Measurements from ENCODE around the gene SGK1. TPM values are rescaled to one million over a fixed set of nuclear protein-coding genes. Genes with fewer than 3 reads are reported as not detected.
"Not testable (repeated sequence)": the region's sequence is repeated elsewhere in the genome, so short reads cannot be mapped to it uniquely, and the experiment has no call there.

SGK1 gene
- total and polyA plus RNA-seq, 2 donors (not counting 1 experiment from before 2014, with no cell fraction given) = 37.3 to 57.8 TPM

GRCh38 chr6:134205366-134205765 lies 112.5 kb downstream of the SGK1 start:
- no peak overlapping the region for H3K9ac ChIP-seq (ENCODE audit: low read length)
- POLR2A ChIA-PET = interaction anchor here (0.6 kb wide), 2 partner anchors 128 to 431 kb away, joined by 3 to 10 read pairs; no protein-coding TSS in a partner anchor
- H3K4me1 Mint-ChIP-seq = peaks cover 7% of the 10 kb centered on the region
- H3K27me3 ChIP-seq (replicated peaks in 1 of 4; ENCODE audit: control extremely low read depth in 1 of 4, control insufficient read depth in 3 of 4, insufficient read depth in 4 of 4, low read length in 3 of 4) = no peaks in the 10 kb centered on the region
- H3K27ac ChIP-seq (ENCODE audit: low read length in 2 of 2) = no peak overlapping the region
- intact Hi-C loops (cut with micrococcal nuclease) = no loop called here
- no peaks in the 10 kb centered on the region for H3K36me3 ChIP-seq (replicated peaks in 1 of 2; ENCODE audit: control extremely low read depth in 1 of 2, control insufficient read depth in 1 of 2, extremely low read depth in 1 of 2, insufficient read depth in 2 of 2, low read length in 1 of 2)
- H3K27me3 Mint-ChIP-seq = no peaks in the 10 kb centered on the region
- no peak overlapping the region for H3K27ac Mint-ChIP-seq
- H3K9me3 Mint-ChIP-seq (ENCODE audit: insufficient read depth) = no peaks in the 10 kb centered on the region
- H3K79me2 ChIP-seq (ENCODE audit: control insufficient read depth, insufficient read depth, low read length) = no peaks in the 10 kb centered on the region
- TF ChIP-seq, protein P1, sequence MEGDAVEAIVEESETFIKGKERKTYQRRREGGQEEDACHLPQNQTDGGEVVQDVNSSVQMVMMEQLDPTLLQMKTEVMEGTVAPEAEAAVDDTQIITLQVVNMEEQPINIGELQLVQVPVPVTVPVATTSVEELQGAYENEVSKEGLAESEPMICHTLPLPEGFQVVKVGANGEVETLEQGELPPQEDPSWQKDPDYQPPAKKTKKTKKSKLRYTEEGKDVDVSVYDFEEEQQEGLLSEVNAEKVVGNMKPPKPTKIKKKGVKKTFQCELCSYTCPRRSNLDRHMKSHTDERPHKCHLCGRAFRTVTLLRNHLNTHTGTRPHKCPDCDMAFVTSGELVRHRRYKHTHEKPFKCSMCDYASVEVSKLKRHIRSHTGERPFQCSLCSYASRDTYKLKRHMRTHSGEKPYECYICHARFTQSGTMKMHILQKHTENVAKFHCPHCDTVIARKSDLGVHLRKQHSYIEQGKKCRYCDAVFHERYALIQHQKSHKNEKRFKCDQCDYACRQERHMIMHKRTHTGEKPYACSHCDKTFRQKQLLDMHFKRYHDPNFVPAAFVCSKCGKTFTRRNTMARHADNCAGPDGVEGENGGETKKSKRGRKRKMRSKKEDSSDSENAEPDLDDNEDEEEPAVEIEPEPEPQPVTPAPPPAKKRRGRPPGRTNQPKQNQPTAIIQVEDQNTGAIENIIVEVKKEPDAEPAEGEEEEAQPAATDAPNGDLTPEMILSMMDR (IDR thresholded peaks at IDR 0.05) = no peak
- TF ChIP-seq EZH2 (IDR thresholded peaks at IDR 0.05; ENCODE audit: borderline replicate concordance, insufficient read depth, low read depth, low read length, poor library complexity, severe bottlenecking) = no peak
- H3K4me2 ChIP-seq (replicated peaks; ENCODE audit: low read depth, low read length, poor library complexity, severe bottlenecking) = no peak overlapping the region
- CTCF ChIA-PET = no interaction called here
- peaks cover 0 to 3% of the 10 kb centered on the region in 2 donors for H3K4me1 ChIP-seq (ENCODE audit: control insufficient read depth in 2 of 2, insufficient read depth in 2 of 2, low read length in 2 of 2)
- WGBS (ENCODE audit: insufficient coverage) = 80% methylated on average over 1 of the region's 4 CpGs
- no peaks in the 10 kb centered on the region for H4K20me1 ChIP-seq (ENCODE audit: control insufficient read depth, insufficient read depth, low read length, poor library complexity, severe bottlenecking)
- H3K9me3 ChIP-seq (ENCODE audit: control extremely low read depth in 1 of 3, control insufficient read depth in 2 of 3, insufficient read depth in 1 of 3, low read length in 2 of 3) = peaks cover 2 to 12% (median 2%) of the 10 kb centered on the region in 3 donors
- ATAC-seq (ENCODE audit: low read depth) = no peak
- H2AFZ ChIP-seq (ENCODE audit: insufficient read depth, low read depth, low read length, poor library complexity, severe bottlenecking) = no peak overlapping the region
- no peak overlapping the region for H3K4me3 Mint-ChIP-seq
- no peak for DNase-seq
- no peak overlapping the region for H3K4me3 ChIP-seq (ENCODE audit: control extremely low read depth in 1 of 5, extremely low read depth in 1 of 5, insufficient read depth in 1 of 5, low read depth in 2 of 5, low read length in 4 of 5)

- CTCF ChIA-PET; H4K20me1 ChIP-seq (ENCODE audit: control insufficient read depth, insufficient read depth, low read length, poor library complexity, severe bottlenecking); H3K36me3 ChIP-seq (replicated peaks in 1 of 2; ENCODE audit: control extremely low read depth in 1 of 2, control insufficient read depth in 1 of 2, extremely low read depth in 1 of 2, insufficient read depth in 2 of 2, low read length in 1 of 2); H3K9me3 Mint-ChIP-seq (ENCODE audit: insufficient read depth); H3K27ac Mint-ChIP-seq; H3K27ac ChIP-seq (ENCODE audit: low read length in 2 of 2); H3K79me2 ChIP-seq (ENCODE audit: control insufficient read depth, insufficient read depth, low read length); H3K27me3 Mint-ChIP-seq; H3K4me3 Mint-ChIP-seq; H3K27me3 ChIP-seq (replicated peaks in 1 of 4; ENCODE audit: control extremely low read depth in 1 of 4, control insufficient read depth in 3 of 4, insufficient read depth in 4 of 4, low read length in 3 of 4); H3K4me3 ChIP-seq (ENCODE audit: control extremely low read depth in 1 of 5, extremely low read depth in 1 of 5, insufficient read depth in 1 of 5, low read depth in 2 of 5, low read length in 4 of 5); DNase-seq; intact Hi-C loops (cut with micrococcal nuclease); H3K9ac ChIP-seq (ENCODE audit: low read length); H3K4me1 ChIP-seq (ENCODE audit: control insufficient read depth in 2 of 2, insufficient read depth in 2 of 2, low read length in 2 of 2); ATAC-seq (ENCODE audit: low read depth); H3K4me1 Mint-ChIP-seq; H2AFZ ChIP-seq (ENCODE audit: insufficient read depth, low read depth, low read length, poor library complexity, severe bottlenecking); H3K4me2 ChIP-seq (replicated peaks; ENCODE audit: low read depth, low read length, poor library complexity, severe bottlenecking): not testable (repeated sequence)
- WGBS (ENCODE audit: insufficient coverage) = 100% methylated on average over 1 of the region's 1 CpG
- POLR2A ChIA-PET = interaction anchor here (0.8 kb wide), 1 partner anchor 1670 kb away, joined by 7 read pairs; no protein-coding TSS in a partner anchor
- H3K9me3 ChIP-seq (ENCODE audit: control extremely low read depth in 1 of 3, control insufficient read depth in 2 of 3, insufficient read depth in 1 of 3, low read length in 2 of 3) = peaks cover 2 to 12% (median 2%) of the 10 kb centered on the region in 3 donors
These were observed 113.2 kb downstream of the SGK1 start for GRCh38 chr6:134204759-134205158.
